DMS53 (cell line): ENCODE data around the gene RBM18.
A peak's percentile ranks its signal among the peaks of the same experiment; 100 is the strongest.

Source experiments
- DNase-seq: peaks from one replicate; lab custom pipeline; 2025; lab: John Stamatoyannopoulos, UW

RBM18 gene

DNA sequence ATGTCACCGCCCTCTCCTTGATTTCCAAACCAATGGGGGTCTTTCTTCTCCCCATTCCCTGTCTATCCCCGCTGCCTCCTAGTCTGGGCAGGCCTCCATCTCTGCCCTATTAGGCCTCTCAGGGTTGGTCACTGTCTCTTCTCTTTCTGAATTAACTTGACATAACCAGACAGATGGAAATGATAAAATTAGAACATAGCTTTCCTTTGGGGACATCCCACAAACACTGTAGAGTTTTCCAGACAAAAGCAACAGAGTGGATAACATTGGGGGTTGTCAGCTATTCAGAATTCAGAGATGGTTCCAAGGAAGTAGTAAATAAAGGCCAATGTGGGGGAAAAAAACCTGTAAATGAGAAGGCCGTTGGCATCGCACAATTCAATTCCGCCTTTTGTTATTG is 60.6 kb downstream of the RBM18 start:
- DNase-seq, result no peak

DNA sequence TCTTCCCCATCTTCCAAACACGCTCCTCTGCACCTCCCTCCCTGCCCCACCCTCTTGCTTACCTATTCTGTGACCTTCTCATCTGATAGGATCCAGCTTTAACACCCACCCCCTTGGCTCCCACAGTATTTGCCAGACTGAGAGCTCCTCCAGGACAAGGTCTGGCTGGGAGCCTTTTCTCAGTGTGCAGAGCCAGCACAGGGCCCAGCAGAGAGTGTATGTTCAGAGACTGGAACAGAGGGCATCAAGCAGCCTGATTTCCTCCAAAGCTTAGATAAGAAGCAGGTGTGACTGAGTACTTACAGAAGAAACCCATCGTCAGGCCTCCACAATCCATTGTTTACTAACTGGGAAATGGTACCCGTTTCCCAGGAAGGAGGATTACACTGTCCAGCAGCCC is 62.5 kb downstream of the RBM18 start:
- DNase-seq, result no peak

DNA sequence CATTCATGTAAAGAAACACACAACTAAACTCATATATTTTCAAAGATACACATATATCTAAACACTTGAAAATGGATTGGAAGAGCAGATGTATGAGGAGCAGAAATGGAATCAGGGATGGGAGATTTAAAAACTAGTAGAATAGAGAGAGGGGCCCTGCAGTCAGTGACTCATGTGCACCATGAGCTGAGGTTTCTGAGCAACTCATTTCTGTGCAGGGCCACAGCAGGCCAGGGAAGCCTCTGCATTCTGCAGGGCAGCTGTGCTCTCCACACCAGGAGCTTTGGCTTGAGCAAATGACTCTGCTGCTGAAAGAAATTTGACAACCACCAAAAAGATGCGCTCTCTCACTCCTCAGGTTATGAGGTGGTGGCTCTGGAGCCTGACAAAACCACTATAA is 63.0 kb downstream of the RBM18 start:
- no peak for DNase-seq

DNA sequence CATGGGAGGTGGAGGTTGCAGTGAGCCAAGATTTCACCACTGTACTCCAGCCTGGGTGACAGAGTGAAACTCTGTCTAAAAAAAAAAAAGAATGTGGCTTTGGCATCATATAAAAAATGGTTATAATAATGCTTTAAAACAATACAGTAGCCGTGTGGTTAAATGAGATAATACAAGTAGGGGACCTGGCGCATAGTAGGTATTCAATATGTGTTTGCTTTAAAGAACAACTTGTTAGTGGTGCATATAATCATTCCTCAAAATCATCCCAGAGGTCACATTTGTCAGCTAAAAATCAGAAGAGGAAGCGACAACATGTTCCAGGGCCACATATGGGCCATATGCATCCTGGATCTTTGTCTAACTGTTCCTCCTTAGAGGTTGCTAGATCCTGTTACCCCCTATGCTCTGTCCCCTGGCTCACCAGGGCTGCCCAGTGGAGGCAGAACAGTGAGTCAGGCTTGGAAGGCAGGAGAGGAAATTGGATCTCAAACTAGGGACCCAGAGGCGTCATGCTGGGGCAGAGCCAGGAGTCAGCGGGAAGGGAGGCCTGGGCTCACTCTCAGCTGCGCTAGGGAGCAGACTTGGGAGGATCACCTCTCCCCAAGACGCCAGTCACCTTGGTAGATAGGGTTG is 63.6 kb downstream of the RBM18 start:
- DNase-seq, result no peak

DNA sequence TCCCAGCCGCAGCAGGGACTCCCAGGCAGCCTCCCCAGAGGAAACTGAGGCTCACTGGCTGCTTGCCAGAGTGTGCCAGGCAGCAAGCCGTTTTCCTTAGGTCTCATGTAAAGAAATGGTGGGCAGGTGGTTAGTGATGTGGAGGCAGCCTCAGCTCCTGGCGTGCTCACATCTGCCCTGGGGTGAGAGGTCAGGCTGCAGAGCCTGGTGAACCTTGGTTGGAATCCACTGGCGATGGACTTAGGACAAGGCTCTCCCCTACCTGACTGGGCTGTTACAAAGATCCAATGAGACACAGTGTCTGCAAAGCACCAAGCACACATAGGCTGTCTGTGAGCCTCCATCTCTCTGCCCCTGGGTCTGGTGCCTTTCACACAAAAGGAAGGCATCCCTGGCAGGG is 66.8 kb downstream of the RBM18 start:
- no peak for DNase-seq

DNA sequence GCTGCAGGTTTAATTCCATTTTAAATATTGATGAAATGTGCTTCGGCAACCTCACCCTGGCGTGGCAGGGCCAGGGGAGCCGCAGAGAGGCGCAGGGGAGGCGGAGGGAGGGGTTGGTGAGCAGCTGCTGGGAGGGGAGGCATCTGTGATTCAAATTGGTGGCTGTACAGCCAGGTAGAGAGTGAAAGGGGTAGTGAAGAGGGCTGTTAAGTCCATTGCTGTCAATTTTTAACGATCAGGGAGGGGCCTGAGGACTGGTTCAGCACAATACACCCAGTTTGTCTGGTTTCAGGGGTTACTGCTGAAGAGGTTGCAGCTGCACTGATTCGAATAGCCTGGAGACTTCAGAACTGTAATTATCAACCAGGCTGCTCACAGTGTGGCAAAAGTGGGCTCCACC is 67.2 kb downstream of the RBM18 start:
- peak; percentile 68 for DNase-seq

DNA sequence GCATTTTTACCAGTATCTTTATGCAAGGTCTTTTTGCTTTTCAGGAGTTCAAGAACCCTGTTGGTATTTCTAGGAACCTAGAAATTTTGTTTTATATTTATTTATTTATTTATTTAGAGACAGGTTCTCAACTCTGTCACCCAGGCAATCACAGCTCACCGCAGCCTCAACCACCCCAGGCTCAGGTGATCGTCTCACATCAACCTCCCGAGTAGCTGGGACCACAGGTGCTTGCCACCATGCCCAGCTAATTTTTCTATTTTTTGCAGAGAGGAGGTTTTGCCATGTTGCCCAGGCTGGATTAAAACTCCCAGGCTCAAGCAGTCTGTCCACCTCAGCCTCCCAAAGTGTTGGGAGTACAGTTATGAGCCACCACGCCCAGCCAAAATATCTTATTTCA is 68.8 kb downstream of the RBM18 start:
- no peak for DNase-seq

DNA sequence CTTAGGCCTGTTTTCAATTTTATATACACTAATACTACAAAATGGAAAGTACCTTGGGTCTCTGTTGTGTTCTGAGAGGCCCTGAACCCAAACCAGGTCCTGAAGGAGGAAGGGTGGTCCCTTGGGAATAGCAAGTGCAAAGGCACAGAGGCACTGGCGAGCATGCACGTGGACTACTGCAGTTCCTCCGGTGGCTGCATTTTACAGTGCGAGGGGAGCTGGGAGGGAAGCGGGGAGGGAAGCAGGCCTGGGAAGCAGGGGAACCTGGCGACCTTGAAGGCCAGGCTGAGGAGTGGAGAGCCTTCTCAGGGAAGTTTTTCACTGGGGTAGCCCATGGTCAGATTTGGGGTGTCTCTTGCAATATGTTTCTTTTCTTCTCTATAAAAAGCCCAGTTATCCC is 71.0 kb downstream of the RBM18 start:
- no peak for DNase-seq

DNA sequence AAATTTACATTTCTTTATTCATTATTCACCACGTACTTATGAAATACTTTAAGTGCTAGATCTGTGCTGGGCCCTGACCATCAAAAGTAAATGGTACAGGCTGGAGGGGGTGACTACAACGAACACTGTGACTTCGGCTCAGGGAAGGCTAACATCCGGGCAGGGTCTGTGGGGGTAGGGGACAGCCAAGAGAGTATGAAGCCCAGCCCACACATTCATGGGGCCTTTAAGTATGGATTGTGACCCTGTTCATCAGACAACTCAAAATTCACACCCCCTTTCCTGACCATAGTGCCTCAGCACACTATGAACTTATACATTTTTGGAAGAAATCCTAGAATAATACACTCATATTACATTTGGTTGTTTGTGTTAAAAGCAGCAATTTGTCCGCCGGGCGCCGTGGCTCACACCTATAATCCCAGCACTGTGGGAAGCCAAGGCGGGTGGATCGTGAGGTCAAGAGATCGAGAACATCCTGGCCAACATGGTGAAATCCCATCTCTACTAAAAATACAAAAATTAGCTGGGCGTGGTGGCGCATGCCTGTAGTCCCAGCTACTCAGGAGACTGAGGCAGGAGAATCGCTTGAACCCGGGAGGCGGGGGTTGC is 71.6 kb downstream of the RBM18 start:
- DNase-seq, result no peak

DNA sequence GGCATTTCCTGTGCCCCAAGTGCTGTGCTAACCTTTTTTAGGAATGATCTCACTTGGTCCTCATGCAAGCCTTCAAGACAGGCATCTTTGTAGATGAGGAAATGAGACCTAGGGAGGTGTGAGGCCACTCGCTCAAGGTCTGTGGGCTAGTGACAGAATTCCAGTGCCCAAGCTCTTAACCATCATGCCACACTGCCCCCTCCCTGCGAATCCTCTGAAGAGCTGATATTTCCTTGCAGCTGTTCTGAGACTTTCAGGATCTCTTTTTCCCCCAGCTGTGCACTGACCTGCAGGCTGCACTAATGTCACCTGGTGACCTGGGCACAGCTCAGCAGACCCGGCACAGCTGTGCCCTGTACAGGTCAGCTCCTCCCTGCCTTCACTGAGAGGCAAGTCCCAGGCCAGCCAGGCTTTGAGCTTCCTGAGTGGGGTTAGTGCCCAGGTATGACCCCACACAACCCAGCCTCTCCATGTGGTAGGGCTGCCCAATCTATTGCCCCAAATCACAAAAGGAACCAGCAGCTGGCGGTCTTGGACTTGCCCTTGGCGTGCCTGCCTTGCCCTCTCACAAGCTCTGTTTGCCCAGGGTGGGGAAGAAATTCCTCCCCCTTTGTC is 72.3 kb downstream of the RBM18 start:
- peak; percentile 15 for DNase-seq

DNA sequence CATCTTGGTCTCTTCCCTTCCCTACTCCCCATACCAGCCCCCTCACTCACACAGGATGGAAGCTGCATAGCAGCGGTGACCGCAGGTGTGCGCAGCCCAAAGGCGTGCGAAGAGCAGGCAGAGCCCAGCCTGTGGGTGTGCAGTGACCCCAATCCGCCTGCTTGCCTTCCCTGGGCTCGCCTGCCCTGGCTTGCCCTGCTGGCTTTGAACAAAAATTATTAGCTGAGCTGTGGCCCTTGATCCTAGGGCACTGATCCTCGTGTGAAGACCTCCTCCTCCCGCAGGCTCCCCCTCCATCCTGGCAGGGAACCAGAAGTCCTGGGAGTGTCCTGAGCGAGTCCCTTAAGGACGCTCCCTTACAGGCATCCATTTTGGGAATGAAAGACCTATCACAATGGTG is 73.1 kb downstream of the RBM18 start:
- DNase-seq, result no peak

DNA sequence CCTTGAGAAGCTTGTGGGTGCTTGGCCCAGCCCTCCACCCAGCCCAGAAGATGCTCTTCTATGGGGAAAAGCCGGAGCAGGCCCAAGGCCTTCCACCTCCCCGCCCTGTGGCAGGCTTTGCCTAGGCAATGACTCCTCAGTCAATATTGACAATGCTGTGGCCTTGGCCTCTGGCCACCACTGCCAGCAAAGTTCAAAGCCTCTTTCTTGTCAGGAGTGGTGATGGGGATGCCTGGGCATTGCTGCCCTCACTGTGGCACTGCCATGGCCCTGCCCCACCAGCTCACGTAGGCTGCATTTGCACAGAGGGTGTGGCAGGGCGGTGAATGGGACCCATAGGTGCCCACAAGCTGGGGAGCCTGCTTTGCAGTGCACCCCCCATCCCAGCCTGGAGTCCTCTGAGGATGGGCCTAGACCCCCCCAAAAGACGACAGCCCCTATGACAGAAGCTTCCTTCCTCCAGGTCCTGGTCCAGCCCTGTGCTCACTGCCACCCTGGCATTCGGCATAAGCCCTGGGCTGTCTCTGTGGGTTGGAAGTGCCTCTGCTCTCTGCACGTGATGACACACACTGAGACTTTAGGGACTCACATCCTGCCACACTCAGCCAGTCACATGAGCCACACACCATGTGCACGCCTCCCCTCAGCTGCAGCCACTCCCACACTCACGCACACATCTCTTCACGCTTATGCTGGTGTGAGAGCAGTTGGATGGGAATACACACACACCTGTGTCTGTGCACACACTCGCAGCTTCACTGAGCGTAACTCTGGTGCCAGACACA is 73.9 kb downstream of the RBM18 start:
- peak; percentile 64 for DNase-seq

DNA sequence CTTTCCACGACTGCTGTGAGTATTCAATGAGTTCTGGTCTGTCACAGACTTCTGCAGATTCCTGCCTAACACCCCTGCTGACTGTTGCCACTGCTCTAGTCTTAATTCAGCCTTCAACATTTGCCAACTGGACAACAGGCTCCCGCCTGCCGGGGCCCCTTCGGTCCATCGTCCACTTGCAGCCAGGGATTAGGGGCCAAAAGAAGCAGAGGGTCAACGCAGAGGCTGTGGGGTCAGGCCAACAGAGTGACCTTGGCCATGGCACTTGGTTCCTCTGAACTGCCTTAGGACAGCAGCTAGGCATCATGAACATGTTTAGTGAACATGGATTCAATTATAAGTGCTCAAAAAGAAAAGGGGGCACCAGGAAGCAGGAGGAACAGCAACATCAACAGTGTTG is 76.3 kb downstream of the RBM18 start:
- no peak for DNase-seq
